Fibroblast of the aortic adventitia (primary cell): ENCODE measurements around the gene OR56A3. TPM values are rescaled to one million over a fixed set of nuclear protein-coding genes. Genes with fewer than 3 reads are reported as not detected.

Experiments
- DNase-seq: peaks from one replicate; pipeline ENCODE4 v3.0.0-alpha.2; 2010; ENCODE audit warnings: low read depth
- H3K4me3 ChIP-seq: 2 replicates; pipeline ENCODE4 v1.5.1; 2011; ENCODE audit warnings: low read depth, mild to moderate bottlenecking, control low read depth, low read length, moderate library complexity
- CTCF ChIP-seq: IDR thresholded peaks from 2 replicates; pipeline ENCODE4 v1.5.1; 2011; ENCODE audit warnings: mild to moderate bottlenecking, low read length, control low read depth, inconsistent platforms; ENCODE audit not compliant: insufficient read depth
- total RNA-seq: library from RNA; depleted of rRNA; stranded (reverse); fragments of >200 nt; gene quantifications from 2 replicates; pipeline ENCODE4 v1.2.3, GENCODE V29; 2012; ENCODE audit warnings: low replicate concordance

OR56A3 gene
- total RNA-seq, 1 donor = not detected

- H3K4me3 ChIP-seq = no peak overlapping the region
- no peak for TF ChIP-seq CTCF
- DNase-seq = no peak
These were observed 25.7 kb downstream of the OR56A3 start for GRCh38 chr11:5967708-5968107.

- TF ChIP-seq CTCF = no peak
- DNase-seq = no peak
- H3K4me3 ChIP-seq = no peak within 1 kb of the TSS
These were observed 26.3 kb downstream of the OR56A3 start, which contains the start of gene OR56A5 for GRCh38 chr11:5968394-5968793. TSS of gene OR56A5 (minus strand) at chr11:5968494. CDS start at chr11:5968494, 0 bp downstream.

- no peak overlapping the region for H3K4me3 ChIP-seq
- no peak for TF ChIP-seq CTCF
- no peak for DNase-seq
These were observed 31.5 kb downstream of the OR56A3 start for GRCh38 chr11:5973530-5973929.

- peak; percentile 9 for TF ChIP-seq CTCF
- H3K4me3 ChIP-seq = no peak overlapping the region
- DNase-seq = no peak
These were observed 41.4 kb downstream of the OR56A3 start for GRCh38 chr11:5983443-5983842.

GRCh38 chr11:5986885-5987284 lies 44.8 kb downstream of the OR56A3 start, which contains the start of gene OR52L1:
TSS of gene OR52L1 (minus strand) at chr11:5986985. CDS start at chr11:5986930, 55 bp downstream.
- no peak within 1 kb of the TSS for H3K4me3 ChIP-seq
- TF ChIP-seq CTCF = no peak
- DNase-seq = no peak

- no peak overlapping the region for H3K4me3 ChIP-seq
- TF ChIP-seq CTCF = no peak
- no peak for DNase-seq
These were observed 47.2 kb downstream of the OR56A3 start for GRCh38 chr11:5989203-5989602.

- H3K4me3 ChIP-seq = no peak overlapping the region
- peak; percentile 11 for DNase-seq
- TF ChIP-seq CTCF = no peak
These were observed 50.1 kb downstream of the OR56A3 start for GRCh38 chr11:5992150-5992549.
